ENCODE measurements around the gene STBD1. TPM values are rescaled to one million over a fixed set of nuclear protein-coding genes. Genes with fewer than 3 reads are reported as not detected.
"Not testable (repeated sequence)": the region's sequence is repeated elsewhere in the genome, so short reads cannot be mapped to it uniquely, and the experiment has no call there.

Gene STBD1
- total and polyA plus RNA-seq, 2 of the 4 experiments (the other 2 are of a cell fraction): 1.7 to 3.0 TPM

DNA sequence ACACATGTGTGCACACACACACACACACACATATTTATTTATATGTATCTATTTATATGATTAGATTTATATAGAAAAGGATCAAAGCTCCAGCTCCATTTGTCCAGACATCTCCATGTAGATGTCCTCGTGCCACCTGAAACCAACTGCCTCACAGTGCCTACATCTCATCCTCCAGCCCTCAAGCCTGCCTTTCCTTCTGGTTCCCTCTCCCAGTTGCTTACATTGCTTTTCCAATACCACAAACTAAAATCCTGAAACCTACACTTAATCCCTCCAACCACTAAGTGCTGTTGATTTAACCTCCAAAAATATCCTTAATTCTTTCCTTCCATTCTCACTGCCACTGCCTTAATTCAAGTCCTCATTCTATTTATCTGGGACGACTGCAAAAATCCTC is 51.4 kb downstream of the STBD1 start:
- in situ Hi-C loops (cut with MboI; ENCODE audit: low sequenced_read_pairs): no loop called here
- no peak overlapping the region for H2AK5ac ChIP-seq (ENCODE audit: low read depth, low read length)
- no peak overlapping the region for H2BK5ac ChIP-seq (ENCODE audit: low read depth, low read length, poor library complexity, severe bottlenecking)
- WGBS, 2 experiments (ENCODE audit: extremely low coverage in 2 of 2, insufficient read length in 1 of 2): 33% methylated on average over 2 of the region's 2 CpGs; no CpG with 5 or more reads in 1 of the 2 experiments
- no peaks in the 10 kb centered on the region for H3K36me3 ChIP-seq (ENCODE audit: control insufficient read depth, insufficient read depth, low read length)
- no peak overlapping the region for H4K5ac ChIP-seq (ENCODE audit: low read depth, low read length)
- no peak overlapping the region for H2BK120ac ChIP-seq (ENCODE audit: low read depth, low read length)
- no peak overlapping the region for H4K91ac ChIP-seq (ENCODE audit: insufficient read depth, low read depth, low read length)
- H3K9me1 ChIP-seq (ENCODE audit: insufficient read depth, low read length): no peaks in the 10 kb centered on the region
- no peak overlapping the region for H2BK20ac ChIP-seq (ENCODE audit: low read depth, low read length)
- no TSS peak for BruUV-seq (replicated peaks)
- peaks cover 11% of the 10 kb centered on the region for H3K27me3 ChIP-seq (ENCODE audit: control insufficient read depth, insufficient read depth, low read length)
- H3K4me3 ChIP-seq (ENCODE audit: insufficient read depth, low read depth, low read length): no peak overlapping the region
- no peak for TF ChIP-seq CEBPB (IDR thresholded peaks at IDR 0.05; ENCODE audit: low read depth, low read length)
- TF ChIP-seq, protein P1, sequence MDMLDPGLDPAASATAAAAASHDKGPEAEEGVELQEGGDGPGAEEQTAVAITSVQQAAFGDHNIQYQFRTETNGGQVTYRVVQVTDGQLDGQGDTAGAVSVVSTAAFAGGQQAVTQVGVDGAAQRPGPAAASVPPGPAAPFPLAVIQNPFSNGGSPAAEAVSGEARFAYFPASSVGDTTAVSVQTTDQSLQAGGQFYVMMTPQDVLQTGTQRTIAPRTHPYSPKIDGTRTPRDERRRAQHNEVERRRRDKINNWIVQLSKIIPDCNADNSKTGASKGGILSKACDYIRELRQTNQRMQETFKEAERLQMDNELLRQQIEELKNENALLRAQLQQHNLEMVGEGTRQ (IDR thresholded peaks at IDR 0.05; ENCODE audit: low read depth, low read length): no peak
- TF ChIP-seq SMC3 (IDR thresholded peaks at IDR 0.05; ENCODE audit: low read depth, low read length): no peak
- TF ChIP-seq NFE2L2 (IDR thresholded peaks at IDR 0.05; ENCODE audit: low read depth, low read length): no peak
- no peak for TF ChIP-seq MAFK (IDR thresholded peaks at IDR 0.05; ENCODE audit: low read depth, low read length)
- no peak for TF ChIP-seq POLR2A (IDR thresholded peaks at IDR 0.05; ENCODE audit: low read depth, low read length)
- no peak for TF ChIP-seq MXI1 (IDR thresholded peaks at IDR 0.05; ENCODE audit: borderline replicate concordance, low read depth, low read length)
- no peak for TF ChIP-seq MAZ (IDR thresholded peaks at IDR 0.05; ENCODE audit: borderline replicate concordance, low read depth, low read length)
- H2AFZ ChIP-seq (replicated peaks; ENCODE audit: low read length, poor library complexity): no peak overlapping the region
- DNase-seq: no peak
- no peak overlapping the region for H3K9ac ChIP-seq (ENCODE audit: low read depth, low read length)
- no peaks in the 10 kb centered on the region for H4K20me1 ChIP-seq (ENCODE audit: insufficient read depth, low read length)
- dilution Hi-C loops (cut with HindIII; ENCODE audit: low sequenced_read_pairs, unreplicated experiment): no loop called here
- H2AK9ac ChIP-seq (replicated peaks; ENCODE audit: low read depth, low read length, poor library complexity): no peak overlapping the region
- POLR2A ChIA-PET (ENCODE audit: unreplicated experiment): no interaction called here
- no peak overlapping the region for H3K56ac ChIP-seq (ENCODE audit: extremely low read depth, insufficient read depth, low read length)
- no peaks in the 10 kb centered on the region for H3K4me1 ChIP-seq (ENCODE audit: control insufficient read depth, insufficient read depth, low read length)
- no peak overlapping the region for H3K4ac ChIP-seq (ENCODE audit: low read depth, low read length)
- no peak overlapping the region for H4K8ac ChIP-seq (ENCODE audit: low read depth in 2 of 2, low read length in 2 of 2)
- H2BK15ac ChIP-seq (ENCODE audit: low read depth, low read length): no peak overlapping the region
- no peak for ATAC-seq (ENCODE audit: low read depth)
- H3K14ac ChIP-seq (replicated peaks; ENCODE audit: low read depth, low read length): no peak overlapping the region
- H3K79me1 ChIP-seq (ENCODE audit: low read depth in 1 of 2, low read length in 2 of 2): no peaks in the 10 kb centered on the region
- H3K23ac ChIP-seq (ENCODE audit: low read depth, low read length): no peak overlapping the region
- 0 out of 2 replicates have a peak, but pooled peaks cover 4% of the 10 kb centered on the region for H3K9me3 ChIP-seq (ENCODE audit: control insufficient read depth, insufficient read depth, low read length)
- intact Hi-C loops (cut with micrococcal nuclease): no loop called here
- CTCF ChIA-PET: no interaction called here
- no peak overlapping the region for H3K27ac ChIP-seq (ENCODE audit: insufficient read depth, low read length)
- no peak overlapping the region for H3K4me2 ChIP-seq (ENCODE audit: low read depth, low read length)
- H3K18ac ChIP-seq (ENCODE audit: low read depth, low read length): no peak overlapping the region

DNA sequence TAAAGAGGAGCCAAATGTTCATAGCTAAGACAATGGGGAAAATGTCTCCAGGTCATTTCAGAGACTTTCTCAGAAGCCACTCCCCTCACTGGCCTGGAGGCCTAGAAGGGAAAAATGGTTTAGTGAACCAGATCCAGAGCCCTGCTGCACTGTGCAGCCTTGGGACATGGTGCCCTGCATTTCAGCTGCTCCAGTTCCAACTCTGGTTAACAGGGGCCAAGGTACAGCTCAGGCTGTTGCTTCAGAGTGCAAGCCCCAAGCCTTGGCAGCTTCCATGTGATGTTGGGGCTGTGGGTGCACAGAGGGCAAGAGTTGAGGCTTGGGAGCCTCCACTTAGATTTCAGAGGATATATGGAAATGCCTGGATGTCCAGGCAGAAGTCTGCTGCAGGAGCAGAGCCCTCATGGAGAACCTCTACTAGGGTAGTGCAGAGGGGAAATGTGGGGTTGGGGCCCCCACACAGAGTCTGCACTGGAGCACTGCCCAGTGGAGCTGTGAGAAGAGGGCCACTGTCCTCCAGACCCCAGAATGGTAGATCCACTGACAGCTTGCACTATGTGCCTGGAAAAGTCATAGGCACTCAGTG is 53.4 kb downstream of the STBD1 start:
- DNase-seq; H3K9me1 ChIP-seq (ENCODE audit: insufficient read depth, low read length); H4K5ac ChIP-seq (ENCODE audit: low read depth, low read length); H2BK20ac ChIP-seq (ENCODE audit: low read depth, low read length); H4K8ac ChIP-seq (ENCODE audit: low read depth in 2 of 2, low read length in 2 of 2); H2BK120ac ChIP-seq (ENCODE audit: low read depth, low read length); H3K27me3 ChIP-seq (ENCODE audit: control insufficient read depth, insufficient read depth, low read length); H3K14ac ChIP-seq (replicated peaks; ENCODE audit: low read depth, low read length); H2BK15ac ChIP-seq (ENCODE audit: low read depth, low read length); dilution Hi-C loops (cut with HindIII; ENCODE audit: low sequenced_read_pairs, unreplicated experiment); H2AK9ac ChIP-seq (replicated peaks; ENCODE audit: low read depth, low read length, poor library complexity); H3K9me3 ChIP-seq (ENCODE audit: control insufficient read depth, insufficient read depth, low read length); BruUV-seq (replicated peaks); intact Hi-C loops (cut with micrococcal nuclease); H2AFZ ChIP-seq (replicated peaks; ENCODE audit: low read length, poor library complexity); H3K4me3 ChIP-seq (ENCODE audit: insufficient read depth, low read depth, low read length); ATAC-seq (ENCODE audit: low read depth); H3K79me1 ChIP-seq (ENCODE audit: low read depth in 1 of 2, low read length in 2 of 2); H4K91ac ChIP-seq (ENCODE audit: insufficient read depth, low read depth, low read length); H2BK5ac ChIP-seq (ENCODE audit: low read depth, low read length, poor library complexity, severe bottlenecking); H3K4me2 ChIP-seq (ENCODE audit: low read depth, low read length); H3K27ac ChIP-seq (ENCODE audit: insufficient read depth, low read length); CTCF ChIA-PET; H3K56ac ChIP-seq (ENCODE audit: extremely low read depth, insufficient read depth, low read length); POLR2A ChIA-PET (ENCODE audit: unreplicated experiment); H3K9ac ChIP-seq (ENCODE audit: low read depth, low read length); H3K23ac ChIP-seq (ENCODE audit: low read depth, low read length); H4K20me1 ChIP-seq (ENCODE audit: insufficient read depth, low read length); H3K18ac ChIP-seq (ENCODE audit: low read depth, low read length); H3K36me3 ChIP-seq (ENCODE audit: control insufficient read depth, insufficient read depth, low read length); H3K4ac ChIP-seq (ENCODE audit: low read depth, low read length); H3K4me1 ChIP-seq (ENCODE audit: control insufficient read depth, insufficient read depth, low read length); H2AK5ac ChIP-seq (ENCODE audit: low read depth, low read length); in situ Hi-C loops (cut with MboI; ENCODE audit: low sequenced_read_pairs): not testable (repeated sequence)

Measured in IMR-90 (cell line).